ENCODE data around the gene BMERB1. TPM values are rescaled to one million over a fixed set of nuclear protein-coding genes. Genes with fewer than 3 reads are reported as not detected.

BMERB1 gene
- total RNA-seq, 2 donors from 2014 or later = 6.2 to 9.1 TPM

GRCh38 chr16:15444264-15444663 lies 9.9 kb downstream of the BMERB1 start:
- H3K9me3 ChIP-seq = no peaks in the 10 kb centered on the region
- H3K27ac ChIP-seq = no peak overlapping the region
- H3K27me3 ChIP-seq = no peaks in the 10 kb centered on the region
- TF ChIP-seq, protein P1, sequence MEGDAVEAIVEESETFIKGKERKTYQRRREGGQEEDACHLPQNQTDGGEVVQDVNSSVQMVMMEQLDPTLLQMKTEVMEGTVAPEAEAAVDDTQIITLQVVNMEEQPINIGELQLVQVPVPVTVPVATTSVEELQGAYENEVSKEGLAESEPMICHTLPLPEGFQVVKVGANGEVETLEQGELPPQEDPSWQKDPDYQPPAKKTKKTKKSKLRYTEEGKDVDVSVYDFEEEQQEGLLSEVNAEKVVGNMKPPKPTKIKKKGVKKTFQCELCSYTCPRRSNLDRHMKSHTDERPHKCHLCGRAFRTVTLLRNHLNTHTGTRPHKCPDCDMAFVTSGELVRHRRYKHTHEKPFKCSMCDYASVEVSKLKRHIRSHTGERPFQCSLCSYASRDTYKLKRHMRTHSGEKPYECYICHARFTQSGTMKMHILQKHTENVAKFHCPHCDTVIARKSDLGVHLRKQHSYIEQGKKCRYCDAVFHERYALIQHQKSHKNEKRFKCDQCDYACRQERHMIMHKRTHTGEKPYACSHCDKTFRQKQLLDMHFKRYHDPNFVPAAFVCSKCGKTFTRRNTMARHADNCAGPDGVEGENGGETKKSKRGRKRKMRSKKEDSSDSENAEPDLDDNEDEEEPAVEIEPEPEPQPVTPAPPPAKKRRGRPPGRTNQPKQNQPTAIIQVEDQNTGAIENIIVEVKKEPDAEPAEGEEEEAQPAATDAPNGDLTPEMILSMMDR (IDR thresholded peaks at IDR 0.05) = no peak
- intact Hi-C loops (cut with DNase I) = no loop called here
- no peaks in the 10 kb centered on the region for H3K4me1 ChIP-seq
- no peak for DNase-seq
- no peaks in the 10 kb centered on the region for H3K36me3 ChIP-seq
- H3K9ac ChIP-seq (ENCODE audit: low read depth in 2 of 2, low read length in 2 of 2) = no peak overlapping the region
- H3K4me3 ChIP-seq = no peak overlapping the region

- intact Hi-C loops (cut with DNase I) = no loop called here
- Histone ChIP-seq H3K27me3 (no peaks in the 10 kb centered on the region), H3K27ac (no peak overlapping the region), H3K4me1 (no peaks in the 10 kb centered on the region), H3K36me3 (no peaks in the 10 kb centered on the region), H3K9me3 (no peaks in the 10 kb centered on the region), H3K4me3 (no peak overlapping the region), H3K9ac (ENCODE audit: low read depth in 2 of 2, low read length in 2 of 2) (no peak overlapping the region)
- no peak for DNase-seq
- TF ChIP-seq, protein P1 (IDR thresholded peaks at IDR 0.05) = no peak
Measured at GRCh38 chr16:15445450-15445849, 11.1 kb downstream of the BMERB1 start.

- H3K27me3 ChIP-seq = no peaks in the 10 kb centered on the region
- no peak overlapping the region for H3K27ac ChIP-seq
- TF ChIP-seq, protein P1 (IDR thresholded peaks at IDR 0.05) = no peak
- no peaks in the 10 kb centered on the region for H3K9me3 ChIP-seq
- DNase-seq = no peak
- intact Hi-C loops (cut with DNase I) = no loop called here
- no peak overlapping the region for H3K9ac ChIP-seq (ENCODE audit: low read depth in 2 of 2, low read length in 2 of 2)
- H3K4me3 ChIP-seq = no peak overlapping the region
- no peaks in the 10 kb centered on the region for H3K36me3 ChIP-seq
- H3K4me1 ChIP-seq = no peaks in the 10 kb centered on the region
Measured at GRCh38 chr16:15446901-15447300, 12.5 kb downstream of the BMERB1 start.

DNA sequence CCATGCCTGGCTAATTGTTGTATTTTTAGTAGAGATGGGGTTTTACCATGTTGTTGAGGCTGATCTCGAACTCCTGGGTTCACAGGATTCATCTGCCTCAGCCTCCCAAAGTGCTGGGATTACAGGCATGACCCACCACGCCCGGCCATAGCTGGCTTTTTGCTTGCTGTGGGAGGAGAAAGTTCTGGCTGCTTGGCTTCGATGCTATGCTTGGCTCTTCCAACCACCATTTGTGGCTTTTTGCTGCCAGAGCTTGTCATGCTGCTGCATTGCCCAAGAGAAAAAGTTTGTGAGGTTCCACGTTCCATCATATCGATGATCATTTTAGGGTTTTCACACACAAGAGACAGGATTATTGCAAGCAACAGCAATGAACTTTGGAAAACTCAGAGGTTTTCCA lies 16.2 kb downstream of the BMERB1 start:
- Histone ChIP-seq H3K27ac (no peak overlapping the region), H3K9me3 (no peaks in the 10 kb centered on the region)

GRCh38 chr16:15451098-15451731 lies 16.8 kb downstream of the BMERB1 start:
- Histone ChIP-seq H3K4me1 (no peaks in the 10 kb centered on the region), H3K9me3 (no peaks in the 10 kb centered on the region), H3K36me3 (no peaks in the 10 kb centered on the region), H3K9ac (ENCODE audit: low read depth in 2 of 2, low read length in 2 of 2) (no peak overlapping the region), H3K27me3 (no peaks in the 10 kb centered on the region), H3K27ac (no peak overlapping the region), H3K4me3 (no peak overlapping the region)
- DNase-seq = no peak
- TF ChIP-seq, protein P1 (IDR thresholded peaks at IDR 0.05) = no peak
- intact Hi-C loops (cut with DNase I) = no loop called here

More for the DNA sequence above, 16.2 kb downstream of the BMERB1 start:
- Histone ChIP-seq H3K27me3 (no peaks in the 10 kb centered on the region), H3K36me3 (no peaks in the 10 kb centered on the region), H3K4me3 (no peak overlapping the region), H3K9ac (ENCODE audit: low read depth in 2 of 2, low read length in 2 of 2) (no peak overlapping the region), H3K4me1 (no peaks in the 10 kb centered on the region)
- TF ChIP-seq, protein P1 (IDR thresholded peaks at IDR 0.05) = no peak
- intact Hi-C loops (cut with DNase I) = no loop called here
- peak; percentile 21 for DNase-seq

Measured in colonic mucosa (tissue), 4 donors.